H9 (cell line): ENCODE measurements around the gene PRR23E. TPM values are rescaled to one million over a fixed set of nuclear protein-coding genes. Genes with fewer than 3 reads are reported as not detected.

Experiments used
- DNase-seq: peaks from one replicate; pipeline ENCODE4 v3.0.0-alpha.2; 2017
- H2AFZ ChIP-seq: one replicate; pipeline ENCODE4 v1.6.1; 2013; ENCODE audit warnings: mild to moderate bottlenecking, low read length, control low read depth, moderate library complexity
- H2AK5ac ChIP-seq: 2 replicates; pipeline ENCODE4 v1.6.1; 2013; ENCODE audit warnings: low read length, control low read depth, mixed read lengths; ENCODE audit not compliant: insufficient read length
- H2BK120ac ChIP-seq: one replicate; pipeline ENCODE4 v1.6.1; 2013; ENCODE audit warnings: low read depth, mild to moderate bottlenecking, low read length, control low read depth, inconsistent platforms; ENCODE audit not compliant: poor library complexity, severe bottlenecking
- H2BK12ac ChIP-seq: 2 replicates; pipeline ENCODE4 v1.6.1; 2013; ENCODE audit warnings: low read length, control low read depth, mixed read lengths, low read depth; ENCODE audit not compliant: insufficient read length
- H2BK15ac ChIP-seq: 2 replicates; pipeline ENCODE4 v1.6.1; 2013; ENCODE audit warnings: low read depth, low read length, control low read depth
- H2BK20ac ChIP-seq: one replicate; pipeline ENCODE4 v1.6.1; 2013; ENCODE audit warnings: low read depth, mild to moderate bottlenecking, low read length, control low read depth, inconsistent platforms; ENCODE audit not compliant: poor library complexity, severe bottlenecking
- H2BK5ac ChIP-seq: 2 replicates; pipeline ENCODE4 v1.6.1; 2013; ENCODE audit warnings: low read length, control low read depth, mixed read lengths; ENCODE audit not compliant: insufficient read length
- H3K14ac ChIP-seq: 2 replicates; pipeline ENCODE4 v1.6.1; 2013; ENCODE audit warnings: low read length, control low read depth; ENCODE audit not compliant: insufficient read depth
- H3K18ac ChIP-seq: 2 replicates; pipeline ENCODE4 v1.6.1; 2013; ENCODE audit warnings: low read depth, mild to moderate bottlenecking, mixed read lengths, low read length, control low read depth; ENCODE audit not compliant: insufficient read length
- H3K23ac ChIP-seq: 2 replicates; pipeline ENCODE4 v1.6.1; 2013; ENCODE audit warnings: low read length, control low read depth, mixed read lengths, low read depth; ENCODE audit not compliant: insufficient read length
- H3K23me2 ChIP-seq: 2 replicates; pipeline ENCODE4 v1.6.1; 2013; ENCODE audit warnings: low read depth, mild to moderate bottlenecking, mixed read lengths, low read length, control low read depth; ENCODE audit not compliant: insufficient read length, poor library complexity, severe bottlenecking
- H3K27ac ChIP-seq: 2 replicates; pipeline ENCODE4 v1.5.1; 2013; ENCODE audit warnings: low read length, control low read depth, mixed read lengths, low read depth; ENCODE audit not compliant: insufficient read length
- H3K27me3 ChIP-seq: 2 replicates; pipeline ENCODE4 v1.6.1; 2013; ENCODE audit warnings: low read length, control low read depth, inconsistent platforms; ENCODE audit not compliant: insufficient read depth
- H3K4ac ChIP-seq: 2 replicates; pipeline ENCODE4 v1.6.1; 2013; ENCODE audit warnings: low read depth, mild to moderate bottlenecking, control low read depth, inconsistent platforms, low read length, moderate library complexity
- H3K4me1 ChIP-seq: 2 replicates; pipeline ENCODE4 v1.6.1; 2013; ENCODE audit warnings: low read length, control low read depth, inconsistent platforms; ENCODE audit not compliant: insufficient read depth
- H3K4me2 ChIP-seq: 2 replicates; pipeline ENCODE4 v1.6.1; 2013; ENCODE audit warnings: low read length, control low read depth, mixed read lengths; ENCODE audit not compliant: insufficient read length, insufficient read depth
- H3K56ac ChIP-seq: 2 replicates; pipeline ENCODE4 v1.6.1; 2013; ENCODE audit warnings: low read depth, mild to moderate bottlenecking, mixed read lengths, low read length, control low read depth; ENCODE audit not compliant: insufficient read length
- H3K79me1 ChIP-seq: 2 replicates; pipeline ENCODE4 v1.6.1; 2013; ENCODE audit warnings: low read depth, mild to moderate bottlenecking, moderate library complexity, low read length, control low read depth, inconsistent platforms; ENCODE audit not compliant: insufficient read depth, poor library complexity, severe bottlenecking
- H3K79me2 ChIP-seq: 2 replicates; pipeline ENCODE4 v1.6.1; 2013; ENCODE audit warnings: low read length, control low read depth, inconsistent platforms; ENCODE audit not compliant: insufficient read depth
- H3K9ac ChIP-seq: 2 replicates; pipeline ENCODE4 v1.6.1; 2013; ENCODE audit warnings: low read length, control low read depth, mixed read lengths; ENCODE audit not compliant: insufficient read length; ENCODE audit errors: extremely low read depth
- H3K9me3 ChIP-seq: one replicate; pipeline ENCODE4 v1.6.1; 2013; ENCODE audit warnings: low read depth, low read length, inconsistent platforms; ENCODE audit not compliant: control insufficient read depth
- H3T11ph ChIP-seq: one replicate; pipeline ENCODE4 v1.6.1; 2013; ENCODE audit warnings: mild to moderate bottlenecking, low read length, control low read depth, inconsistent platforms
- H4K20me1 ChIP-seq: one replicate; pipeline ENCODE4 v1.6.1; 2013; ENCODE audit not compliant: control insufficient read depth, insufficient read length, insufficient read depth
- H4K5ac ChIP-seq: 2 replicates; pipeline ENCODE4 v1.6.1; 2013; ENCODE audit warnings: low read depth, mild to moderate bottlenecking, mixed read lengths, low read length, control low read depth; ENCODE audit not compliant: insufficient read length
- H4K8ac ChIP-seq: replicated peaks from 2 replicates; pipeline ENCODE4 v1.6.1; 2013; ENCODE audit warnings: low read length, control low read depth, mixed read lengths, low read depth; ENCODE audit not compliant: insufficient read length
- H4K91ac ChIP-seq: 2 replicates; pipeline ENCODE4 v1.6.1; 2013; ENCODE audit warnings: low read depth, mild to moderate bottlenecking, moderate library complexity, mixed read lengths, low read length, control low read depth; ENCODE audit not compliant: insufficient read length
- H3K27ac Mint-ChIP-seq, 3 experiments: 2 replicates in 2 of 3; 3 replicates in 1 of 3; pipeline ENCODE4 v1.8.0; 2020 to 2021; ENCODE audit warnings: mixed read lengths in 3 of 3, mild to moderate bottlenecking in 1 of 3, moderate library complexity in 1 of 3
- H3K27me3 Mint-ChIP-seq: 2 replicates; pipeline ENCODE4 v1.8.0; 2021; ENCODE audit warnings: low read depth, mild to moderate bottlenecking, moderate library complexity, mixed read lengths
- H3K36me3 Mint-ChIP-seq, 3 experiments: 2 replicates in 2 of 3; 3 replicates in 1 of 3; pipeline ENCODE4 v1.8.0; 2020 to 2021; ENCODE audit warnings: low read depth in 3 of 3, mixed read lengths in 3 of 3; ENCODE audit not compliant: insufficient read depth in 1 of 3
- H3K4me1 Mint-ChIP-seq, 2 experiments: 2 replicates each; pipeline ENCODE4 v1.8.0; 2020; ENCODE audit warnings: mixed read lengths in 2 of 2
- H3K4me3 Mint-ChIP-seq, 2 experiments: 2 replicates in 1 of 2; 3 replicates in 1 of 2; pipeline ENCODE4 v1.8.0; 2020 to 2021; ENCODE audit warnings: mild to moderate bottlenecking in 2 of 2, mixed read lengths in 2 of 2, moderate library complexity in 1 of 2
- H3K9me3 Mint-ChIP-seq, 2 experiments: 2 replicates in 1 of 2; 3 replicates in 1 of 2; pipeline ENCODE4 v1.8.0; 2020; ENCODE audit warnings: mild to moderate bottlenecking in 2 of 2, mixed read lengths in 2 of 2, moderate library complexity in 1 of 2
- WGBS: extraction: QIAGEN DNeasy Blood & Tissue Kit; methylation state at CpG from one replicate; pipeline ENCODE4 v1.1.7; 2013; ENCODE audit warnings: missing lambda C conversion rate, low lambda C conversion rate, mixed read lengths; ENCODE audit not compliant: insufficient read length; ENCODE audit errors: extremely low coverage; 5-methylcytosine and 5-hydroxymethylcytosine counted together
- total RNA-seq: library from RNA; stranded (reverse); gene quantifications from 2 replicates; pipeline ENCODE4 v1.2.1, GENCODE V29; 2021
- TF ChIP-seq, protein P1 (sequence below): fragments of 200-600 bp; sonication (generic); conservative IDR thresholded peaks from 3 replicates; pipeline ENCODE4 v1.8.0; 2021; ENCODE audit warnings: antibody characterized with exemption, mild to moderate bottlenecking

PRR23E gene
- total RNA-seq, 1 experiment from 2014 or later = not detected

DNA sequence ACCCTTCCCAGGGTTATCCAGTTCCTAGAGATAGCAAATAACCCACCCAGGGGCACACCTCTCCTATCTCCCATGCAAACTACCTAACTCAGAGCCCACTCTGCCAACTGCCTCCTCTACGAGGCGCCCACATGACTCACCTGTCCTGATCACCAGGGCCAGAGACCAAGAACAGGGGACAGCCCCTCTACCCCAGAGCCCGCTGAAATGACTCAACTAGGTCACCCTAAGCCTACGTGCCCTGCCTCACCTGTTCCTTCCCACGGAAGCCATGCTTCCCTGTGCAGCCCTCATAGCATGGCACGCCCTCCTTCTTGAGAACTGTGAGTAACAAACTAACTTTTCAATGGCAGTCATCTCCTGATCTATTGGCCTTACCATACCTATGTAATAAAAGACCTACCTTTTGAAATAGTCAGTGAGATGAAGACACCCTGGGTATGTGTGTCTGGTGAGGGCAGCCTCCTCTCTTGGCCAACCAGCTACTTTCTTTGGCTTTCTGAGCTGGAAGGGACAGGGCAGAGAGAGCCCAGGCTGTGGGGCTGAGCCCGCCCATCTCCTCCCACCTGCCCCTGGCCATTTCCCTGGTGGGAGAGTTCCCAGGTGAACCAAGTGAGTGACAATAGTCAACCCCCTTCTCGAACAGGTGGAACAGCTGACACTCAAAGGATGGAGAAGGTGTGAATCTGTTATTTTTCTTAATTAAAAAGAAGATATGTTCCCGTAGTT lies 25.5 kb upstream of the PRR23E start:
- Histone ChIP-seq H3K4me2 (no peak overlapping the region), H3T11ph (no peak overlapping the region), H3K56ac (no peak overlapping the region), H4K5ac (no peak overlapping the region), H3K27ac (no peak overlapping the region), H2BK15ac (no peak overlapping the region), H2BK120ac (no peak overlapping the region), H3K9me3 (no peaks in the 10 kb centered on the region), H3K14ac (no peak overlapping the region; the same call in 1 of the 2 replicates), H3K79me1 (no peaks in the 10 kb centered on the region), H2BK12ac (no peak overlapping the region), H3K23ac (no peak overlapping the region), H2BK20ac (no peak overlapping the region), H2AK5ac (no peak overlapping the region), H3K9ac (no peak overlapping the region), H2BK5ac (no peak overlapping the region), H3K27me3 (no peaks in the 10 kb centered on the region), H2AFZ (no peak overlapping the region), H4K91ac (no peak overlapping the region), H3K23me2 (no peaks in the 10 kb centered on the region), H3K4ac (no peak overlapping the region), H4K8ac (no peak overlapping the region), H3K4me1 (no peaks in the 10 kb centered on the region; the same call in 1 of the 2 replicates), H3K79me2 (no peaks in the 10 kb centered on the region), H4K20me1 (no peaks in the 10 kb centered on the region), H3K18ac (no peak overlapping the region)
- WGBS = no CpG with 5 or more reads among the region's 9 CpGs
- Mint-ChIP-seq H3K27ac (no peak overlapping the region), H3K4me1 (peaks cover 0 to 8% of the 10 kb centered on the region in 2 experiments; a peak in 3 of 4 replicates), H3K9me3 (no peaks in the 10 kb centered on the region), H3K36me3 (no peaks in the 10 kb centered on the region), H3K4me3 (no peak overlapping the region), H3K27me3 (peaks cover 21% of the 10 kb centered on the region)
- DNase-seq = no peak
- TF ChIP-seq, protein P1, sequence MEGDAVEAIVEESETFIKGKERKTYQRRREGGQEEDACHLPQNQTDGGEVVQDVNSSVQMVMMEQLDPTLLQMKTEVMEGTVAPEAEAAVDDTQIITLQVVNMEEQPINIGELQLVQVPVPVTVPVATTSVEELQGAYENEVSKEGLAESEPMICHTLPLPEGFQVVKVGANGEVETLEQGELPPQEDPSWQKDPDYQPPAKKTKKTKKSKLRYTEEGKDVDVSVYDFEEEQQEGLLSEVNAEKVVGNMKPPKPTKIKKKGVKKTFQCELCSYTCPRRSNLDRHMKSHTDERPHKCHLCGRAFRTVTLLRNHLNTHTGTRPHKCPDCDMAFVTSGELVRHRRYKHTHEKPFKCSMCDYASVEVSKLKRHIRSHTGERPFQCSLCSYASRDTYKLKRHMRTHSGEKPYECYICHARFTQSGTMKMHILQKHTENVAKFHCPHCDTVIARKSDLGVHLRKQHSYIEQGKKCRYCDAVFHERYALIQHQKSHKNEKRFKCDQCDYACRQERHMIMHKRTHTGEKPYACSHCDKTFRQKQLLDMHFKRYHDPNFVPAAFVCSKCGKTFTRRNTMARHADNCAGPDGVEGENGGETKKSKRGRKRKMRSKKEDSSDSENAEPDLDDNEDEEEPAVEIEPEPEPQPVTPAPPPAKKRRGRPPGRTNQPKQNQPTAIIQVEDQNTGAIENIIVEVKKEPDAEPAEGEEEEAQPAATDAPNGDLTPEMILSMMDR = no peak
